Smooth muscle cell (in vitro differentiated cells): ENCODE data around the gene CBLC. TPM values are rescaled to one million over a fixed set of nuclear protein-coding genes. Genes with fewer than 3 reads are reported as not detected.

Experiments used
- DNase-seq: peaks from one replicate; lab custom pipeline; 2025; ENCODE audit not compliant: unreplicated experiment; lab: John Stamatoyannopoulos, UW
- H2AFZ ChIP-seq: fragments of 200-600 bp; sonication (generic); 2 replicates; pipeline ENCODE4 v1.6.0; 2016; ENCODE audit warnings: antibody characterized with exemption, low read depth, mild to moderate bottlenecking
- H3F3A ChIP-seq: fragments of 200-600 bp; sonication (generic); 2 replicates; pipeline ENCODE4 v1.6.0; 2017; ENCODE audit warnings: antibody characterized with exemption, low read depth
- H3K27ac ChIP-seq: fragments of 200-600 bp; sonication (generic); 2 replicates; pipeline ENCODE4 v1.5.1; 2016; ENCODE audit warnings: low read depth, mild to moderate bottlenecking
- H3K27me3 ChIP-seq: fragments of 200-600 bp; sonication (generic); 2 replicates; pipeline ENCODE4 v1.6.1; 2016; ENCODE audit warnings: low read depth, mild to moderate bottlenecking
- H3K36me3 ChIP-seq: fragments of 200-600 bp; sonication (generic); 2 replicates; pipeline ENCODE4 v1.5.1; 2016; ENCODE audit warnings: low read depth
- H3K4me1 ChIP-seq: fragments of 200-600 bp; sonication (generic); 2 replicates; pipeline ENCODE4 v1.5.1; 2016; ENCODE audit warnings: low read depth
- H3K4me2 ChIP-seq: fragments of 200-600 bp; sonication (generic); 2 replicates; pipeline ENCODE4 v1.6.0; 2016; ENCODE audit warnings: mild to moderate bottlenecking
- H3K4me3 ChIP-seq: fragments of 200-600 bp; sonication (generic); 2 replicates; pipeline ENCODE4 v1.5.1; 2016; ENCODE audit warnings: mild to moderate bottlenecking
- H3K79me2 ChIP-seq: fragments of 200-600 bp; sonication (generic); 2 replicates; pipeline ENCODE4 v1.6.0; 2016; ENCODE audit warnings: low read depth, mild to moderate bottlenecking
- H3K9ac ChIP-seq: fragments of 200-600 bp; sonication (generic); 2 replicates; pipeline ENCODE4 v1.6.0; 2016; ENCODE audit warnings: low read depth
- H3K9me3 ChIP-seq: fragments of 200-600 bp; sonication (generic); replicated peaks from 2 replicates; pipeline ENCODE4 v1.5.1; 2016; ENCODE audit warnings: low read depth
- H4K20me1 ChIP-seq: fragments of 200-600 bp; sonication (generic); 2 replicates; pipeline ENCODE4 v1.6.0; 2016; ENCODE audit warnings: low read depth
- CTCF ChIP-seq: fragments of 200-600 bp; sonication (generic); IDR thresholded peaks from 2 replicates; pipeline ENCODE4 v1.5.1; 2017; ENCODE audit warnings: borderline replicate concordance, mild to moderate bottlenecking, antibody characterized with exemption; ENCODE audit not compliant: insufficient read depth, poor library complexity, severe bottlenecking
- WGBS: methylation state at CpG from one replicate; pipeline ENCODE4 v1.1.7; 2016; ENCODE audit warnings: low lambda C conversion rate; 5-methylcytosine and 5-hydroxymethylcytosine counted together
- polyA plus RNA-seq: library from polyadenylated mRNA; unstranded; fragments of >200 nt; fragmentation: Nextera tagmentation; extraction: Ambion mirVana; gene quantifications from 2 replicates; pipeline ENCODE4 v1.2.1, GENCODE V29; 2016
- total RNA-seq: library from RNA; depleted of rRNA; stranded (reverse); fragments of >200 nt; gene quantifications from 2 replicates; pipeline ENCODE4 v1.2.3, GENCODE V29; 2014

Gene CBLC
- total and polyA plus RNA-seq, 2 experiments from 2014 or later = 0.40 to 0.87 TPM

- H3F3A ChIP-seq = no peaks in the 10 kb centered on the region
- H3K4me2 ChIP-seq = no peak overlapping the region
- H4K20me1 ChIP-seq = no peaks in the 10 kb centered on the region
- H3K27ac ChIP-seq = no peak overlapping the region
- no peak overlapping the region for H3K9ac ChIP-seq
- no peak for DNase-seq
- H3K36me3 ChIP-seq = no peaks in the 10 kb centered on the region
- H2AFZ ChIP-seq = no peak overlapping the region
- H3K4me1 ChIP-seq = no peaks in the 10 kb centered on the region
- no peak for TF ChIP-seq CTCF
- no peaks in the 10 kb centered on the region for H3K9me3 ChIP-seq
- H3K79me2 ChIP-seq = no peaks in the 10 kb centered on the region
- WGBS = 94% methylated on average over 2 of the region's 2 CpGs
- no peak overlapping the region for H3K4me3 ChIP-seq
- no peaks in the 10 kb centered on the region for H3K27me3 ChIP-seq
Observed at GRCh38 chr19:44816301-44816700, 38.6 kb downstream of the CBLC start.

GRCh38 chr19:44817725-44818465 lies 40.2 kb downstream of the CBLC start:
- H3K4me3 ChIP-seq = no peak overlapping the region
- WGBS = 89% methylated on average over 8 of the region's 8 CpGs
- no peaks in the 10 kb centered on the region for H4K20me1 ChIP-seq
- H3K36me3 ChIP-seq = no peaks in the 10 kb centered on the region
- no peaks in the 10 kb centered on the region for H3K4me1 ChIP-seq
- no peak overlapping the region for H3K4me2 ChIP-seq
- H2AFZ ChIP-seq = no peak overlapping the region
- no peak overlapping the region for H3K27ac ChIP-seq
- H3K79me2 ChIP-seq = no peaks in the 10 kb centered on the region
- TF ChIP-seq CTCF = no peak
- H3K9ac ChIP-seq = no peak overlapping the region
- no peak for DNase-seq
- H3F3A ChIP-seq = no peaks in the 10 kb centered on the region
- no peaks in the 10 kb centered on the region for H3K9me3 ChIP-seq
- no peaks in the 10 kb centered on the region for H3K27me3 ChIP-seq

- Histone ChIP-seq H2AFZ (no peak overlapping the region), H3K27me3 (no peaks in the 10 kb centered on the region), H3K36me3 (no peaks in the 10 kb centered on the region), H3K4me3 (no peak overlapping the region), H4K20me1 (no peaks in the 10 kb centered on the region), H3K4me2 (no peak overlapping the region), H3K4me1 (no peaks in the 10 kb centered on the region), H3K9me3 (no peaks in the 10 kb centered on the region), H3F3A (no peaks in the 10 kb centered on the region), H3K79me2 (no peaks in the 10 kb centered on the region), H3K27ac (no peak overlapping the region), H3K9ac (no peak overlapping the region)
- no peak for TF ChIP-seq CTCF
- DNase-seq = no peak
- WGBS = 91% methylated on average over 18 of the region's 20 CpGs
Observed at GRCh38 chr19:44818466-44819031, 40.9 kb downstream of the CBLC start.

GRCh38 chr19:44819246-44819832 lies 41.6 kb downstream of the CBLC start:
- TF ChIP-seq CTCF = no peak
- Histone ChIP-seq H3K4me1 (no peaks in the 10 kb centered on the region), H3K9ac (no peak overlapping the region), H4K20me1 (no peaks in the 10 kb centered on the region), H3K27ac (no peak overlapping the region), H3K36me3 (no peaks in the 10 kb centered on the region), H3K79me2 (no peaks in the 10 kb centered on the region), H3K9me3 (no peaks in the 10 kb centered on the region), H3K4me3 (no peak overlapping the region), H3K4me2 (no peak overlapping the region), H3F3A (no peaks in the 10 kb centered on the region), H3K27me3 (no peaks in the 10 kb centered on the region), H2AFZ (no peak overlapping the region)
- DNase-seq = no peak
- WGBS = 97% methylated on average over 27 of the region's 28 CpGs
